ENCODE measurements around the gene CISH. TPM values are rescaled to one million over a fixed set of nuclear protein-coding genes. Genes with fewer than 3 reads are reported as not detected.

The CISH gene
- total RNA-seq, 1 donor from 2014 or later = 2.6 TPM

- no peak for TF ChIP-seq CTCF (IDR thresholded peaks at IDR 0.05; ENCODE audit: unreplicated experiment)
- H3K4me1 Mint-ChIP-seq (ENCODE audit: unreplicated experiment) = no peaks in the 10 kb centered on the region
- DNase-seq (ENCODE audit: low spot score) = no peak
- peaks cover 9% of the 10 kb centered on the region for H3K27me3 Mint-ChIP-seq (ENCODE audit: unreplicated experiment)
- peaks cover 4% of the 10 kb centered on the region for H3K36me3 Mint-ChIP-seq (ENCODE audit: low read depth, unreplicated experiment)
- H3K9me3 Mint-ChIP-seq (ENCODE audit: unreplicated experiment) = no peaks in the 10 kb centered on the region
- no peak overlapping the region for H3K4me3 Mint-ChIP-seq (ENCODE audit: unreplicated experiment)
- H3K27ac Mint-ChIP-seq (ENCODE audit: unreplicated experiment) = no peak overlapping the region
These were observed 11.3 kb downstream of the CISH start for GRCh38 chr3:50600141-50600753.

DNA sequence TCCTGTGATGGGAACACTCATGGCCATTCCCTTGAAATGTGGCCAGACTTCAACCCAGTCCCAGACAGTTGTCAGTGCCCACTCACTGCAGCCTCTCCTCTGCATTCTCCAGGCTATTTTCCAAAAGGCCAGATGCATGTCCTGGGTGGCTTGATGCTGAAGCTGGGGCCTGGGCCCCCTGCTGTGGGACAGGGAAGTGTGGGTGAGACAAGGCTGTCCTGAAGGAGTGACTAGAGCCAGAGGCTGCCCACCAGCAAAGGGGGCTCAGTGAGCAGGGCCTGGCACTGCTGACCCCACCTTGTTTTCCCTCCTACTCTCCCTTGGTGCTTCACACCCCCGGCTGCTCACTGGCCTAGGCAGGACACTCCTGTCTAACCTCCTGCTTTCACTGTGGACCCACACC, 11.9 kb downstream of the CISH start:
- H3K4me3 Mint-ChIP-seq (ENCODE audit: unreplicated experiment) = no peak overlapping the region
- no peak for DNase-seq (ENCODE audit: low spot score)
- H3K27ac Mint-ChIP-seq (ENCODE audit: unreplicated experiment) = no peak overlapping the region
- peaks cover 4% of the 10 kb centered on the region for H3K36me3 Mint-ChIP-seq (ENCODE audit: low read depth, unreplicated experiment)
- TF ChIP-seq CTCF (IDR thresholded peaks at IDR 0.05; ENCODE audit: unreplicated experiment) = no peak
- no peaks in the 10 kb centered on the region for H3K4me1 Mint-ChIP-seq (ENCODE audit: unreplicated experiment)
- H3K27me3 Mint-ChIP-seq (ENCODE audit: unreplicated experiment) = peaks cover 9% of the 10 kb centered on the region
- H3K9me3 Mint-ChIP-seq (ENCODE audit: unreplicated experiment) = no peaks in the 10 kb centered on the region

- Mint-ChIP-seq H3K9me3 (ENCODE audit: unreplicated experiment) (no peaks in the 10 kb centered on the region), H3K27ac (ENCODE audit: unreplicated experiment) (no peak overlapping the region), H3K4me3 (ENCODE audit: unreplicated experiment) (no peak overlapping the region), H3K27me3 (ENCODE audit: unreplicated experiment) (peaks cover 9% of the 10 kb centered on the region), H3K4me1 (ENCODE audit: unreplicated experiment) (no peaks in the 10 kb centered on the region), H3K36me3 (ENCODE audit: low read depth, unreplicated experiment) (peaks cover 4% of the 10 kb centered on the region)
- DNase-seq (ENCODE audit: low spot score) = no peak
- no peak for TF ChIP-seq CTCF (IDR thresholded peaks at IDR 0.05; ENCODE audit: unreplicated experiment)
These were observed 12.4 kb downstream of the CISH start for GRCh38 chr3:50599115-50599715.

DNA sequence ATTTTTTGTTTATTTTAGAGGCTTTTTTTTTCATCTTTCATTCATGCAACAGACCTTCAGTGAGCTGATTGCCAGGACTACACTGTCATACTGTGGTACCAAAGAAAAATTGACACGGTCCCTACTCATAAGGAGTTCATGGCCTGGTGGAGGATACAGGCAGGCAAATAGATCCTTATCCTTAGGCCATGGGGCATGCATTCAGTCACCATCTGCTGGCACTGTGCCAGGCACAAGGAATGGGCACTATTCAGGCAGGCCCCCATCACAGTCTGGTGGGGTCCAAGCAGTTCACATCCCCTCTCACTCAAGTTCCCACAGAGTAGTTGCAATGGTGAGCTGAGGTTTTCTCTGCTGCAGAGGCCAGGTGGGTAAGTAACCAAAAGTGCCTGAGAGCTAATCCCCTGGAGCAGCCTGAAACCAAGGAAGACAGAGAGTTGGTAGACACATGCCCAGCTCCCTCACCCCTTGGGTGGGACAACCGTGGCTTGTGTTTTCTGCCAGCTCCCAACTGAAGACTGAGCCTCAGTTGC, 17.3 kb downstream of the CISH start:
- H3K27ac Mint-ChIP-seq (ENCODE audit: unreplicated experiment) = no peak overlapping the region
- TF ChIP-seq CTCF (IDR thresholded peaks at IDR 0.05; ENCODE audit: unreplicated experiment) = no peak
- no peak overlapping the region for H3K4me3 Mint-ChIP-seq (ENCODE audit: unreplicated experiment)
- peaks cover 3% of the 10 kb centered on the region for H3K27me3 Mint-ChIP-seq (ENCODE audit: unreplicated experiment)
- no peaks in the 10 kb centered on the region for H3K4me1 Mint-ChIP-seq (ENCODE audit: unreplicated experiment)
- DNase-seq (ENCODE audit: low spot score) = no peak
- H3K36me3 Mint-ChIP-seq (ENCODE audit: low read depth, unreplicated experiment) = no peaks in the 10 kb centered on the region
- H3K9me3 Mint-ChIP-seq (ENCODE audit: unreplicated experiment) = no peaks in the 10 kb centered on the region

DNA sequence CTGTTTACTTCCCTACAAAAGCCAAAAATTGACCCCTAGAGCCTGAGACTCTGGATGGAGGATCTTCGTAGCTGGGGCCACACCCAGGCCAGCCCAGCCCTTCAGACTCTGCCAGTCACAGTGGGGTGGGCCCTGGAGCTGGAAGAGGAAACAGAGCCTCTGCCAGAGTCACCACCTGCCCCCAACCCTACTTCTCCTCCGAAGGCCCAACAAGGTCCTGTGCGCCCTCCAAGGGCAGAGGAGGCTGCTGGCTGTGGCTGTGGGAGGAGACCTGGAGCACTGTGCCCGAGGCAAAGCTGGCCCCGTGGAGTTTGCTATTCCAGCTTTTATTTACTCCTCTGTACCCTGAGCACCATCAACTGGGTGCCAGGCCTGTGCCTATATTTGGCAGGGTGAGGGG, 19.0 kb downstream of the CISH start:
- no peaks in the 10 kb centered on the region for H3K27me3 Mint-ChIP-seq (ENCODE audit: unreplicated experiment)
- H3K9me3 Mint-ChIP-seq (ENCODE audit: unreplicated experiment) = no peaks in the 10 kb centered on the region
- no peaks in the 10 kb centered on the region for H3K36me3 Mint-ChIP-seq (ENCODE audit: low read depth, unreplicated experiment)
- no peak overlapping the region for H3K27ac Mint-ChIP-seq (ENCODE audit: unreplicated experiment)
- TF ChIP-seq CTCF (IDR thresholded peaks at IDR 0.05; ENCODE audit: unreplicated experiment) = no peak
- no peaks in the 10 kb centered on the region for H3K4me1 Mint-ChIP-seq (ENCODE audit: unreplicated experiment)
- no peak overlapping the region for H3K4me3 Mint-ChIP-seq (ENCODE audit: unreplicated experiment)
- no peak for DNase-seq (ENCODE audit: low spot score)
